GM23338 (cell line): ENCODE results near the gene EREG.

Source experiments
- CREB1 ChIP-seq: fragments of 250-450 bp; sonication (Bioruptor Pico); IDR thresholded peaks from 2 replicates; pipeline ENCODE4 v1.5.0; 2020; ENCODE audit warnings: low read depth, mild to moderate bottlenecking, moderate library complexity
- EZH2 ChIP-seq: fragments of 200-600 bp; sonication (generic); IDR thresholded peaks from one replicate; pipeline ENCODE4 v1.8.0; 2017; ENCODE audit warnings: antibody characterized with exemption, mild to moderate bottlenecking, low read depth; ENCODE audit not compliant: unreplicated experiment
- EZH2phosphoT487 ChIP-seq: fragments of 200-600 bp; sonication (generic); IDR thresholded peaks from one replicate; pipeline ENCODE4 v1.8.1; 2018; ENCODE audit warnings: antibody characterized with exemption; ENCODE audit not compliant: unreplicated experiment
- JUNB ChIP-seq: IDR thresholded peaks from one replicate; pipeline ENCODE4 v1.6.1; 2016; ENCODE audit warnings: antibody characterized with exemption; ENCODE audit not compliant: unreplicated experiment
- POLR2AphosphoS5 ChIP-seq: IDR thresholded peaks from 2 replicates; pipeline ENCODE4 v1.6.1; 2016; ENCODE audit warnings: antibody characterized with exemption, low read depth
- REST ChIP-seq: IDR thresholded peaks from one replicate; pipeline ENCODE4 v1.6.1; 2018; ENCODE audit warnings: antibody characterized with exemption; ENCODE audit not compliant: unreplicated experiment
- STAT1 ChIP-seq: IDR thresholded peaks from one replicate; pipeline ENCODE4 v1.6.1; 2016; ENCODE audit warnings: antibody characterized with exemption; ENCODE audit not compliant: unreplicated experiment
- ZNF114 ChIP-seq: fragments of 250-450 bp; sonication (Bioruptor Pico); IDR thresholded peaks from 2 replicates; pipeline ENCODE4 v1.5.0; 2020; ENCODE audit warnings: mild to moderate bottlenecking, moderate library complexity
- ZNF331 ChIP-seq: fragments of 250-450 bp; sonication (Bioruptor Pico); IDR thresholded peaks from 2 replicates; pipeline ENCODE4 v1.5.0; 2020; ENCODE audit warnings: low read depth, mild to moderate bottlenecking, moderate library complexity
- TF ChIP-seq, protein P1 (sequence below), 2 experiments: fragments of 200-600 bp in 1 of 2; sonication (generic) in 1 of 2; conservative IDR thresholded peaks; 2 replicates each; pipeline versions ENCODE4 v1.5.1 to v1.6.1; 2016 to 2017; ENCODE audit warnings: antibody characterized with exemption in 2 of 2, low read depth in 2 of 2, mild to moderate bottlenecking in 2 of 2, moderate library complexity in 1 of 2

DNA sequence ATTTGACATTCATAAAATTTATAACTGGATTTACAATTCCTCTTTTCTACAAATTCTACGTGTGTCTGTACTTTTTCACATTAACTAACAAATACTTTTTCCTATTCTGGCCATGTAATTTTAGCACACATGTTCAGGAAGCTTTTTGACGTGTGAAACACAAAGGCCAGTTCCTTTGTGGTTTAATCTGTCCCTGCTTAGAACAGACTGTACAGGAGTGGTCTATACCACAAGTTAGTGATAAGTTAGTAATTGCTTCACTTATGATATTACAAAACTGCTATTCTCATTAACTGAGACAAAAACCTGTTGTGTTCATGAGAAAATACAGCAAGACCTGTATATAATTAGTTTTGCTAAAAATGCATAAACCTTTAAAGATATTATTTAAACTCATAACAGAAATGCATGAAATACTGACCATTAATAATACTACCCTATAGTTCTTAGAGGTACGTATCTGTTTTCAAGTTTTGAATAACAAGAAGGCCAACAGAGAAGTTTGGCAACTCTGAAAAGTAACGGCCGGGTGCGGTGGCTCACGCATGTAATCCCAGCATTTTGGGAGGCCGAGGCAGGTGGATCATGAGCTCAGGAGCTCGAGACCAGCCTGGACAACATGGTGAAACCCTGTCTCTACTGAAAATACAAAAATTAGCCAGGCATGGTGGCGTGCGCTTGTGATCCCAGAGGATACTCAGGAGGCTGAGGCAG lies 66.3 kb downstream of the EREG start:
- TF ChIP-seq, protein P1, sequence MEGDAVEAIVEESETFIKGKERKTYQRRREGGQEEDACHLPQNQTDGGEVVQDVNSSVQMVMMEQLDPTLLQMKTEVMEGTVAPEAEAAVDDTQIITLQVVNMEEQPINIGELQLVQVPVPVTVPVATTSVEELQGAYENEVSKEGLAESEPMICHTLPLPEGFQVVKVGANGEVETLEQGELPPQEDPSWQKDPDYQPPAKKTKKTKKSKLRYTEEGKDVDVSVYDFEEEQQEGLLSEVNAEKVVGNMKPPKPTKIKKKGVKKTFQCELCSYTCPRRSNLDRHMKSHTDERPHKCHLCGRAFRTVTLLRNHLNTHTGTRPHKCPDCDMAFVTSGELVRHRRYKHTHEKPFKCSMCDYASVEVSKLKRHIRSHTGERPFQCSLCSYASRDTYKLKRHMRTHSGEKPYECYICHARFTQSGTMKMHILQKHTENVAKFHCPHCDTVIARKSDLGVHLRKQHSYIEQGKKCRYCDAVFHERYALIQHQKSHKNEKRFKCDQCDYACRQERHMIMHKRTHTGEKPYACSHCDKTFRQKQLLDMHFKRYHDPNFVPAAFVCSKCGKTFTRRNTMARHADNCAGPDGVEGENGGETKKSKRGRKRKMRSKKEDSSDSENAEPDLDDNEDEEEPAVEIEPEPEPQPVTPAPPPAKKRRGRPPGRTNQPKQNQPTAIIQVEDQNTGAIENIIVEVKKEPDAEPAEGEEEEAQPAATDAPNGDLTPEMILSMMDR (conservative IDR thresholded peaks at IDR 0.05; ENCODE audit: low read depth in 2 of 2): no peak
- TF ChIP-seq EZH2 (no peak), POLR2AphosphoS5 (no peak), JUNB (no peak), ZNF331 (no peak), REST (no peak), EZH2phosphoT487 (no peak), CREB1 (CRISPR knock-in tag) (no peak), STAT1 (no peak), ZNF114 (CRISPR knock-in tag) (no peak)
